Lower lobe of right lung (tissue), 2 donors: ENCODE data around the gene WDR26. TPM values are rescaled to one million over a fixed set of nuclear protein-coding genes. Genes with fewer than 3 reads are reported as not detected.
A peak's percentile ranks its signal among the peaks of the same experiment; 100 is the strongest.

Source experiments
- ATAC-seq, 2 donors: fragments of 200-7000 bp; cut with Tn5 transposase; one replicate each; pipeline ENCODE4 v1.9.1; 2020 to 2022; ENCODE audit warnings: mild to moderate bottlenecking in 2 of 2, moderate library complexity in 2 of 2
- DNase-seq: peaks from one replicate; pipeline ENCODE4 v3.0.0-alpha.2; 2020
- H3K27ac ChIP-seq: fragments of 200-600 bp; one replicate; pipeline ENCODE4 v1.8.0; 2022
- H3K27me3 ChIP-seq: fragments of 200-600 bp; one replicate; pipeline ENCODE4 v1.8.0; 2022; ENCODE audit warnings: low read depth
- H3K36me3 ChIP-seq: fragments of 200-600 bp; one replicate; pipeline ENCODE4 v1.8.0; 2022; ENCODE audit warnings: mild to moderate bottlenecking
- H3K4me1 ChIP-seq: fragments of 200-600 bp; one replicate; pipeline ENCODE4 v1.8.0; 2022
- H3K4me3 ChIP-seq: fragments of 200-600 bp; one replicate; pipeline ENCODE4 v1.8.0; 2022; ENCODE audit warnings: mild to moderate bottlenecking
- H3K9me3 ChIP-seq: fragments of 200-600 bp; one replicate; pipeline ENCODE4 v1.8.0; 2022
- CTCF ChIP-seq: fragments of 200-600 bp; IDR thresholded peaks from one replicate; pipeline ENCODE4 v1.8.0; 2022; ENCODE audit warnings: antibody characterized with exemption, mild to moderate bottlenecking
- intact Hi-C: fragments of 100-400 bp; cut with DNase I; formaldehyde crosslinking; loops from one replicate; pipeline ENCODE4 v1.11.0; 2022
- total RNA-seq: library from RNA; stranded (reverse); fragmentation: NEBNext Ultra II Directional; extraction: Animal tissue kit (Norgen Biotek cat#: 25700); gene quantifications from one replicate; pipeline ENCODE4 v1.2.1, GENCODE V29; 2021
- donor health status: DM: no; HTN: yes; CAD: no; lungs with severe emphysema.

WDR26 gene
- total RNA-seq, 1 donor from 2014 or later = 86.6 TPM

GRCh38 chr1:224411766-224412165 is 22.8 kb downstream of the WDR26 start:
- intact Hi-C loops = no loop called here
- ATAC-seq = peak in 1 of 2 donors; percentile 33
- Histone ChIP-seq H3K9me3 (no peaks in the 10 kb centered on the region), H3K4me3 (no peak overlapping the region), H3K27ac (no peak overlapping the region), H3K36me3 (peaks cover 98% of the 10 kb centered on the region), H3K27me3 (no peaks in the 10 kb centered on the region), H3K4me1 (peaks cover 10% of the 10 kb centered on the region)
- no peak for TF ChIP-seq CTCF
- no peak for DNase-seq

GRCh38 chr1:224408294-224408590 is 26.4 kb downstream of the WDR26 start:
- Histone ChIP-seq H3K4me1 (peaks cover 10% of the 10 kb centered on the region), H3K36me3 (peaks cover 98% of the 10 kb centered on the region), H3K4me3 (no peak overlapping the region), H3K9me3 (no peaks in the 10 kb centered on the region), H3K27me3 (no peaks in the 10 kb centered on the region), H3K27ac (no peak overlapping the region)
- DNase-seq = no peak
- ATAC-seq = no peak
- no peak for TF ChIP-seq CTCF
- intact Hi-C loops = no loop called here

GRCh38 chr1:224407571-224408293 is 26.9 kb downstream of the WDR26 start:
- no peak for TF ChIP-seq CTCF
- Histone ChIP-seq H3K4me3 (no peak overlapping the region), H3K4me1 (peaks cover 10% of the 10 kb centered on the region), H3K9me3 (no peaks in the 10 kb centered on the region), H3K27me3 (no peaks in the 10 kb centered on the region), H3K36me3 (peaks cover 98% of the 10 kb centered on the region), H3K27ac (no peak overlapping the region)
- intact Hi-C loops = no loop called here
- ATAC-seq = peak in 1 of 2 donors; percentile 32
- DNase-seq = no peak

- Histone ChIP-seq H3K4me1 (peaks cover 10% of the 10 kb centered on the region), H3K27me3 (no peaks in the 10 kb centered on the region), H3K27ac (no peak overlapping the region), H3K4me3 (no peak overlapping the region), H3K36me3 (peaks cover 97% of the 10 kb centered on the region), H3K9me3 (no peaks in the 10 kb centered on the region)
- ATAC-seq (no peak), DNase-seq (no peak)
- intact Hi-C loops = no loop called here
- no peak for TF ChIP-seq CTCF
Observed at GRCh38 chr1:224406216-224406615, 28.4 kb downstream of the WDR26 start.

GRCh38 chr1:224405604-224405970 is 29.0 kb downstream of the WDR26 start:
- Histone ChIP-seq H3K4me1 (peaks cover 10% of the 10 kb centered on the region), H3K27me3 (no peaks in the 10 kb centered on the region), H3K36me3 (peaks cover 97% of the 10 kb centered on the region), H3K4me3 (no peak overlapping the region), H3K9me3 (no peaks in the 10 kb centered on the region), H3K27ac (no peak overlapping the region)
- TF ChIP-seq CTCF = no peak
- DNase-seq = no peak
- intact Hi-C loops = no loop called here
- no peak for ATAC-seq
